HG03139 (cell line): ENCODE data around the gene TGFB2.

Source experiments
- ATAC-seq: cut with Tn5 transposase; IDR thresholded peaks from one replicate; pipeline ENCODE4 v1.9.1; 2021; ENCODE audit not compliant: unreplicated experiment

Gene TGFB2

DNA sequence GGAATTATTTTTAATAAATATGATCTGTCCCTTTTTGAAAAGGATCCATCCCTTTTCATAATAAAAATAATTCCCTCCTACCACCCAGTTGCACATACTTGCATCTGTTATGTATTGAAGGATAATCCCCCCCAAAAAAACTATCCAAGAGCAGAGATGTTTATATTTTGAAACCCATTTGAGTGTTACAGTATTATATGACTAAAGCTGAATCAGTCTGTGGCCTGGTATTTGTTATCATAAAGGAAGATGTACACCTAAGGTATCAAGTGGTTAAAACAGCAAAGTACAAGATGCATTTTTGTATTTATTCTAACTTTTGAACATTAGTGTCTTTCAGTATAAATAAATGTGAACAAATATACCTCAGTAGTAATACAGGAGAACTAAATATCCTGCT, 12.7 kb upstream of the TGFB2 start:
- no peak for ATAC-seq

DNA sequence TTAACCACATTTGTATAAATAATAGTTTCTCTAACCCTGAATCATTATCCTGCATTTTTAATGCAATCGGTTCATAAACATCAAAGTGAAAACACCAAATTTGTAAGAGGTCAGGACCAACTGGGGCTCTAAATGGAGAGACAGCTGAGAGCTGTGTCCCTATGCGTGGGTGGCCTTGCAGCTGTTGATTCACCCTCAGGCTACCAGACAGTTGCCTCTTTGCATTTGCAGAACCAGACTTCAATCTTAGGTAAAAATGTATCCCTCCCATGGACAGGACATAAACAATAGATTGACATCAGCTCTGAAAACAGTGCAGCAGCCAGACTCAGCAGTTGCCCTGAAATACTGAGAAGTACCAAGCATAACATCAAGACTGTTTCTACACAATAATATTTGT, 8.8 kb upstream of the TGFB2 start:
- ATAC-seq = no peak

DNA sequence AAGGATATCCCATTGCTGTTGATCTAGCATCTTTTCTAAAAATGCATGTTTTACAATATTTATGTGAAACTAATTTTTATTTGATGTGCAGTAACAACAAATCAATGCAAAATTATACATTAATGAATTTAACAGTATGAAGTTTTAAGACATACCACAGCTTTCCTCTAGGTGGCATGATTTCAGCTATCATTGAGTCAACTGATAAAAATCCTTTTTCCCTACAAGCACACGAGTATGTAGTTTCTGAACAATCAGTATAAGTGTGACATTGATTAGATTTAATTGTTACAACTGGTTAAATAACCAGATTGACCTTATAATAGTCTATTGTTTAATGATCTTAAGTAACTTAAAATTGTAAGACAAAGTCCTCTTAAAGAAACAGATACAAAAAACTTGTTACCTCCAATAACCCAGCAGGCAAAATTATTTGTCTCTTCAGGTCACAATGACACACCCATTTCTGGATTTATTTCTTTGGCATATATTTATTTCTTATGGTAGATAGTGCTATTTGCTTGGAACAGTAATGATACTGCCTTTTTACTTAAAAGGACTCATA, 5.8 kb upstream of the TGFB2 start:
- ATAC-seq = peak; percentile 74

DNA sequence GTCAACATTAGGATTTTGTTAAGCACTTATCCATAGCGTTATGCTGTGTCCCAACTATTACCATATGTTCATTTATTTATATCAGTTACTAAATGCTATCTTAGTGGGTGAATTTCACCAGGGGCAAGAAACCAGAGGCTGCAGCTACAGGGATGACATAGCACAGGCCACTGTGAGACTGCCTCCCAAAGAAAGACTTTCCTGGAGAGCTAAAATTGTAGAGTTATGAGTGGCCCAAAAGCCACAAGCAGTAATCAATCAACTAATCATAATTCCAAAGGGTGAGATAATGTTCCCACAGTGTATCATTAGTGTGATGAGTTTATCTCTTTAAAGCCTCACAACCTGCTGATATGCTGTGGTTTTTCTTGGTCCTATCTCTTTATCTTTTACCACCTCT, 3.8 kb upstream of the TGFB2 start:
- no peak for ATAC-seq

DNA sequence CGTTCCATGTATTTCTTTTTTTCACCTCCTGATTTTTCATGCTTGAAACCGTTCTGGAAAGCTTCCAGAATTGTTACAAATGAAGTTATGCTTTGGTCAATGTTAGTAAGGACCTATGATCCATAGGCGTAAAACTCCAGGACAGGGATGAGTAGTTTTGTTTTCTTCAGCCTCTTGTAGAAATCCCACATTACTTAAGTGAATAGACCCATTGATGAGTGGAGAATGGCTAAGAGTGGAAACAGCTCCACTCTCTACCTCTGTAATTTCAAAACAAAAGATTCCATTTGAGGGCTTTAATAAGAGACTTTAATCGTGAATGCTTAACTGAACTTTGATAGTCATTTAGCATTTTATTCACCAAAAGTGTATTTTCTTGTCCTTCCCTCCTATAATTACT, 3.0 kb upstream of the TGFB2 start:
- ATAC-seq = no peak

DNA sequence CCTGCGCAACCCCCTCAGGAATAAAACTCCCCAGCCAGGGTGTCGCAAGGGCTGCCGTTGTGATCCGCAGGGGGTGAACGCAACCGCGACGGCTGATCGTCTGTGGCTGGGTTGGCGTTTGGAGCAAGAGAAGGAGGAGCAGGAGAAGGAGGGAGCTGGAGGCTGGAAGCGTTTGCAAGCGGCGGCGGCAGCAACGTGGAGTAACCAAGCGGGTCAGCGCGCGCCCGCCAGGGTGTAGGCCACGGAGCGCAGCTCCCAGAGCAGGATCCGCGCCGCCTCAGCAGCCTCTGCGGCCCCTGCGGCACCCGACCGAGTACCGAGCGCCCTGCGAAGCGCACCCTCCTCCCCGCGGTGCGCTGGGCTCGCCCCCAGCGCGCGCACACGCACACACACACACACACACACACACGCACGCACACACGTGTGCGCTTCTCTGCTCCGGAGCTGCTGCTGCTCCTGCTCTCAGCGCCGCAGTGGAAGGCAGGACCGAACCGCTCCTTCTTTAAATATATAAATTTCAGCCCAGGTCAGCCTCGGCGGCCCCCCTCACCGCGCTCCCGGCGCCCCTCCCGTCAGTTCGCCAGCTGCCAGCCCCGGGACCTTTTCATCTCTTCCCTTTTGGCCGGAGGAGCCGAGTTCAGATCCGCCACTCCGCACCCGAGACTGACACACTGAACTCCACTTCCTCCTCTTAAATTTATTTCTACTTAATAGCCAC, 696 bp downstream of the TGFB2 start:
- peak; percentile 73 for ATAC-seq

DNA sequence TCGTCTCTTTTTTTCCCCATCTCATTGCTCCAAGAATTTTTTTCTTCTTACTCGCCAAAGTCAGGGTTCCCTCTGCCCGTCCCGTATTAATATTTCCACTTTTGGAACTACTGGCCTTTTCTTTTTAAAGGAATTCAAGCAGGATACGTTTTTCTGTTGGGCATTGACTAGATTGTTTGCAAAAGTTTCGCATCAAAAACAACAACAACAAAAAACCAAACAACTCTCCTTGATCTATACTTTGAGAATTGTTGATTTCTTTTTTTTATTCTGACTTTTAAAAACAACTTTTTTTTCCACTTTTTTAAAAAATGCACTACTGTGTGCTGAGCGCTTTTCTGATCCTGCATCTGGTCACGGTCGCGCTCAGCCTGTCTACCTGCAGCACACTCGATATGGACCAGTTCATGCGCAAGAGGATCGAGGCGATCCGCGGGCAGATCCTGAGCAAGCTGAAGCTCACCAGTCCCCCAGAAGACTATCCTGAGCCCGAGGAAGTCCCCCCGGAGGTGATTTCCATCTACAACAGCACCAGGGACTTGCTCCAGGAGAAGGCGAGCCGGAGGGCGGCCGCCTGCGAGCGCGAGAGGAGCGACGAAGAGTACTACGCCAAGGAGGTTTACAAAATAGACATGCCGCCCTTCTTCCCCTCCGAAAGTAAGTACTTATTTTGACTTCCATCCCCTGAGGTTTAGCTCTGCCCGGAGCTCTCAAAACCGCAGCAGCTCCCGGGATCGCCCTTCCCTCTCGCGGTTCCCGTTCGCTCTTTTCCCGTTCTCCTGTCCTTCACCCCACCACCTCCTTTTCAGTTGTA, 1.5 kb downstream of the TGFB2 start:
- ATAC-seq = no peak

DNA sequence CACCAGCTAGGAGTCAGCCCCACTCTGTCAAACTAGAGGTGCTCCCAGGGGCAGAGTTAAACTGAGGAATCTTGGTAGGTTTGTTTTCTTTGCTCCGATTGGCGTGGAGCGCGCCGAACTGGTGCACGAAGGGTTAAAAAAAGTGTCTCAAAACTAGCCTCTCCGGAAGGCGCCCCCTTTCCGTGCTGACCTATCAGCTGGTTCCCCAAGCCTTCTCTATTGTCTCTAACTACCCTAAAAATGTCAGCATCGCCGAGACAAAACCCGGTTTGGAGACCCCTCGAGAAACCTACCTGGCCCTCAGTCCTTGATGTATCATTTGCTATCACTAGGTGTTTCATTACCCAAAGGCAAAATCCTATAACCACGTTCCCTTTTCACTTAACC, 2.2 kb downstream of the TGFB2 start:
- no peak for ATAC-seq

DNA sequence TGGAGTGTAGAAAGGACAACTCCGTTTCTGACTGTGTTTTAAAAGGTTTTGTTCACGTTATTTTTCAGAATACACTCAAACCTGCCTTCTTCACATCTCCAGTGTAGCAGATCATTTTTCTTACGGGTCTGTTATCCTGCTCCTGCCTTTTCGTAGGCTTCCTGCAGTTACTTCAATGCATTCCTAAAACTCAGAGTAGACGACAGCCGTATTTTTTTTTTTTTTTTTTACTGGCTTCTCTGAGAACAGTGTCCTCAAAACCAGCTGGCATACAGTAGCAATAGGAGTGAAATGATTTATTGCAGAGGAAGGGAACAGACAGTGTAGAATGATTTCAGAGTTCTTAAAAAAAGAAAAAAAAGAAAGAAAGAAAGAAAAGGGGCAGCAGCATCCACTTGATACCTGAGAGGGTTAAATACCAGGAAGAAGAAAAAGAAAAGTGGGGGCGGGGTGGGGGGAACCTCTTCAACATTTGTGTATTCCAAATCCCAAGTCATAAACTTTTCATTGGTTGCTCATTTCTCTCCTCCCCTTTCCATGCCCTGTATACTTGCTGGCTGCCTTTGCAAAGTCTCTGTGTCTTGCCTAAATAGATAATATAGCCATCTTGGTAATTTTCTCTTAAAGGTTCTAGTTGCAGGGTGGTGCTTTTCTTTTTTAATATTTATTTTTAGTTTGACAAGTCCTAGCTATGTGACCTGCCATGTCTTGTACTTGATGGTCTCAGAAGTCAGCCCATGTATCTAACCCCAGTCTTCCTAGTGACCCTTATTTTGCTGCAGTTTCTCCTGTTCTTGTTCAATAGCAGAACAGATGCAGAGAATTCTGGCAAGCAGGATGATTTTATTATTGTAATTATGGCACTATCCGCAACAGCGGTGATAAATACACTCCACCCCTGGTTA, 2.8 kb downstream of the TGFB2 start:
- no peak for ATAC-seq

DNA sequence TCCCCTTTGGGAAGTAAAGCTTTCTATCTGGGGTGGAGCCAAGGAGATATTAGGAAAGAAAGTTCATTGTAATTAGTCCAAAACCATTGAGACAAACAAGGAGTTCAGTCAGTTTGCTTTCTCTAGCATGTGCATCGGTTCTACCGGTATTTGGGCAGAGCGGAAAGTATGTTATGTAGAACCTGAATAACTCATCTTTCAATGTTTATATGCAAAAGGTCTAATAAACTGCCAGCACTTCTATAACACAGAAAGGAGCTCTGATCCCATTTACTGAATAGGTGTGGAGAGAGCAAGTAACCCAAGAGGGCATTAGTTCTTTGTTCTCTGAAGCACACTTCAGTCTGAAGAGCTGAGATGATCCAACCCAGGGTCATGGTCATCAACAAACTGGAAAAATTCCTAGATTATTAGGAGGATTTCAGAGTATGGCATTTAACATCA, 3.5 kb downstream of the TGFB2 start:
- ATAC-seq = no peak

DNA sequence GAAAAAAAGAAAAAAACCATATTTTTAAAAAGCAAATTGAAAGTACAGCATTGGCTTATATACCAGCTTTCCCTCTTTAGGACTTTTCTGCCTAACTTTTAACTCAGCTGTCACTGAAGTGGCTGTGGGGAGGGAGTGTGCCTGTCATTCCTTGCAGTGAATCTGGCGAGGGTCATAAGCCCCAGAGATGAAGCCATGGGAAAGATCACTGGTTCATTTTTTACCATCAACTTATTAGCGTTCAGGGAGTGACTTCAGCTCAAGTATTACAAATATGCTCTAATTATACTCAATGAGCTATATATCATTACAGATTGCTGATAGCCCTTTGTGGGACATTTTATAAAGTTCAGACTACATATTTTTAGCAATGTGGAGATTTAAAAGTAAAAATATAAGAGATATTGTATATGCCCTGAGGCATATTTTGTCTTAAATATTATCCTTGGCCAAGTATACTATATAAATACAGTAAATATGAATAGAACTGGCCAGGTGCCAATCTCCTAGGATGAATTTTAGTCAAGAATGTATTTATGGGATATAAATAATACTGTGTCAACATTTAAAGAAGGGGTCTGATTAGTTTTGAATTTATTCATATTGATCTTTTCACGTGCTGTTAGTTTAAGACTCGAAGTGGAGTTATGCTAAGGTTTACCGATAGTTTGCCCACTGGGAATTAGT, 4.4 kb downstream of the TGFB2 start:
- no peak for ATAC-seq

DNA sequence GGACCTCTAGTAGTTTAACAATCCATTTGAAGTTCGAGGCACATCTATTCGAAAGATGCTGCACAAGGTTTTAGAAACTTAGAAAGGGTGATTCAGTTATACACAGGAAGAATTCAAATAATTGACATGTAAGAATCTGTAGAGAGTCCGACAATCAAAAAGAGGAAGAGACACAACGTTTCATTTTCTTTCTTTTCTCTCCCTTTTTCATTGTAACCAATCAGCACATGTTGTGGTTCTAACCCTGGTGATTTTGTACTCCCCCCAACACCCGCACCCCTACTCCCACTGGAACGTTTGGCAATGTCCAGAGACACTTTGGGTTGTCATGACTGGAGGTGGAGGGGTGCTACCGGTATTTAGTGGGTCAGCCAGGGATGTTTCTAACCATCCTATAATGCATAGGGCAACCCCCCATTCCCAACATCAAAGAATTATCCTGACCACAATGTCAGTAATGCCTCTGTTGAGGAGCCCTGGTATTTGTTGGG, 4.9 kb downstream of the TGFB2 start:
- no peak for ATAC-seq

DNA sequence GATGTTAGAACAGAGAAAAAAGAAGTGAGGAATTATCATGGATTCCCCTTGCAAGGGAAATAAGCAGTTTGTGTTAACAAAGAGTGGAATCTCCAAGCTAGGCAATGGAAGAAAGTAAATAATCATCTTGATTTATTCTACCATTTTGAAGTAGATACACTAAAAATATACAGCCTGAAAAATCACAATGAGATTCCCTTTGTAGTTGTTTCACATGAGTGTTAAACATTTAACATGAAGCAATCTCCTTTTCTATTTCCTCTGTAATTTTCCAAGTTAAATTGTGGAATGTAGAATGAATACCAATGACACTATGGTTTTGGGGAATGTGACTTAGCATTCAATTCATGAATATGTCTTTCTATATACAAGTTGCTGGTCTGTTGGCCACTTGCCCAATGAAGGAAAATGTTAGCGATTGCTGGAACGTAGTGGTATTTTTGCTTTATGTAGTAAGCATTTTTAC, 5.7 kb downstream of the TGFB2 start:
- ATAC-seq = no peak

DNA sequence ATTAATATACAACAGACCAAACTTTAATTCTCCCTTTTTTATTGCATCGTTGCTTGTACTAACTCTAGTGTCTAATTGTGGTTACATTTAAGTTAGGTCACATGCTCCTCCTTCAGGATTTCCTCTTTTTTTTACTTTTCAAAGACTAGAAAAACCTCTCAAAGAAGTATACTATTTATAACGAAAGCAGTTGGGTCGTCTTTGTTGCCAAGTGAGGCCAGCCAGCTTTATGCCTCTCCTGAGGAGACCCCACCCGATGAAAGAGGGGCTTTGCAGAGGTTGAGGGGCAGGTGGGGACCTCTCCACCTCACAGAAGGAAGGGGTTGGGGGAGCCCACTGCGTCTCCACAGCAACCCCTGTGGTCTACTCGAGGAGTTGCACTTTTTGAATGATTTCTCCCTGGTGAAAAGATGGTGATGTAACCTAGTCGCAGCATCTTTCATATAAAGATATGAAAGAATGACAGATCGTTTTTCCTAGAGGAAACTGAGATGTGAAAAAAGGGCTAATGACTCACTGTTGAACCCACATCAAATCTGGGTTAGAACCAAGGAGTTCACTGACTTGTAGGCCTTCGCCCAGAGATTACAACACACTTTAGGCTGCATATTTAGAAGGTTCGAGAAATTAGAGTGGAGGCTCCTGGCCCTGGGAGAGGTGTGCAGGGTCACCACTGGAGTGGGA, 6.4 kb downstream of the TGFB2 start:
- peak; percentile 65 for ATAC-seq

DNA sequence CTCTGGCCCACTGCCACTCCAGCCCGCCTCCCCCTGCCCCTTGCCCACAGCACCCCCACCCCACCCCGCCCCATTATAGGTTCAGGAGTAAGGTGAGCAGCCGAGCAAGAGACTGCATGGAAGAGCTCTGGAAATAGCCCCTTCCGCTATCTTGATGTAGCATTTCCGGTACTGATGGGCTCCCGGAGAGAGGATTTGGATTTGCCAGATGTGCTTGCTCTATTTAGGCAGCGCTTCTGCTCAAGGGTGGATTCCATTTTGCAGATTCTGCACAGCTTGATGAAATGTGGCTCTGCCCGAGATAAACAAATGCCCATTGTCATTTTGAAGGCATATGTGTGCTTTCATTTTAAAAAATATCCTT, 6.9 kb downstream of the TGFB2 start:
- ATAC-seq = no peak

DNA sequence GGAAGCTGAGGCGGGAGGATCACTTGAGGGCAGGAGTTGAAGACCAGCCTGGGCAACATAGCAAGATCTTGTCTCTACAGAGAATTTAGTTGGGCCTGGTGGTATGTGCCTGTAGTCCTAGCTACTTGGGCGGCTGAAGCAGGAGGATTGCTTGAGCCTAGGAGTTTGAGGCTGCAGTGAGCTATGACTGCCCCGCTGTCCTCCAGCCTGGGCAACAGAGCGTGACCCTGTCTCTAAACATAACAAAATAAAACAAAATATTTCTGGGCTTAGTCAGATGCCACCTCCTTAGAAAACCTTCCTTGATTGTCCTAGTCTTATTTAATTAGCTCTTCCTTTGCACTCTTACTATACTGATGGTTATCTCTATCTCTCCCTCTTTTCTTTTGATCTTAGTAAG, 8.5 kb downstream of the TGFB2 start:
- no peak for ATAC-seq

DNA sequence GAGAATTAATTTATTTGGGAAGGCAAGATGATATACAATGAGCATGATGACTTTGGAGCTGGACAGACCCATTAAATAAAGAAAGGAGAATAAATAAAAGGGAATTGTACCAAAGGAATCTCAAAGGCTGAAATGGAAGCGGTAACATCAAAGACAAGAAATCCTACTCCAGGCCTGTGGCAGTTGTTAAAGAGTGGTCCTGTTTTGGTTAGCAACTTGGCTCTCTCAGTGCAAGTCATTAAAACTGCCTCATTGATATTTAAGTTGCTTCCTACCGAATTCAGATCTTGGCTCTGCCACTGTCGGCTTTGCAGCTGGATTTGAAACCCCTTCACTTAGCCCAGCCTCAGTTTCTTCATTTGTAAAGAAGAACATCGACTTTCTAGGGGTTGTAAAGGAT, 10.1 kb downstream of the TGFB2 start:
- no peak for ATAC-seq

DNA sequence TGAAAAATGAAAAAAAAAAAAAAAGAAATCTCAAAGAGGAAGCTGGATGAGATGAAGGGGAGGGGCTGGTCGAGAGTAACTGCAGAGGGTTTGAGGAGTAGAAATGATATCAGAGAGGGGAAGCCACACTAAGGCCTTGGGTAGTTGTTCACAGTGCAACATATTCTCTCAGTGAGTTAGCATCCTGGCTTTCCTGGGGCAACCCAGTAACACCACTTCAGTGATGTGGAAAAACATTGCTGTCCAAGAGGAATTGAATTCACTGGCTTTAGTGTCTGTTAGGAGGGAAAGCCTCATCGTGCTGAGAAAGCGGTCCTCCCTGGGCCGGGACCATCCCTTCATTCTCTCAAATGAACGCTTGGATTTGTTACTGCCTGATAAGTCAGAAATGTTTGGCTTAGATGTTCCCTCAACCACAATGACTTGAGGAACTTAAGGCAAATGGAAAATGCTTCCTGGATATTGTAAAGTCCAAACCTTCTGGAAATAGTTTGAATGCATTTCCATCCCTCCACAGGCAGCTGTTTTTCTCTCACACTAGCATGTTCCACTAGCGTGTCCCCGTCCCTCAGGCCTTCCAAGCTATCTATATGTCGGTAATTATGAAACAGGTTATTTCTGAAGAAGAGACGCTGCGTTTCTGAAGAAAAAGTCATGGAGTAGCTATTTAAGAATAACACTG, 12.2 kb downstream of the TGFB2 start:
- no peak for ATAC-seq

DNA sequence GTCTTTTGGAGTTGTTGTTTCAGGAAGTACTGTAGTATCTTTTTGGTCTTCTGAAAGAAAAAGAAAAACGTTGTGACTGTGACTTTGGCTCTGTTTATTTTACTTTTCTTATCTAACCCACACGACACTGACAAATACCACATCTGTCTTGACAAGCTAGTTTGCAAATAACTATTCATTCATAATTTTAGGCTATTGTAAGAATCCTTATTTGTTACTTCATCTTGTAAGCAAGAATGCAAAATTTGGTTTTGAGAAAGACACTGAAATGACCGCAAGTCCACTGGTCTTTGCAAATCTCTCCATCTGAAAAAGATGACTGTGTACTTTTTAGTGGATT, 12.7 kb downstream of the TGFB2 start:
- ATAC-seq = no peak
